SH-SY5Y (cell line): ENCODE data around the gene SUSD1.

Experiments used
- GATA2 ChIP-seq: IDR thresholded peaks from 2 replicates; pipeline ENCODE4 v1.6.1; 2011; ENCODE audit warnings: mild to moderate bottlenecking, low read depth, low read length
- GATA3 ChIP-seq: IDR thresholded peaks from 2 replicates; pipeline ENCODE4 v1.6.1; 2011; ENCODE audit warnings: low read depth, mild to moderate bottlenecking, low read length, moderate library complexity

DNA sequence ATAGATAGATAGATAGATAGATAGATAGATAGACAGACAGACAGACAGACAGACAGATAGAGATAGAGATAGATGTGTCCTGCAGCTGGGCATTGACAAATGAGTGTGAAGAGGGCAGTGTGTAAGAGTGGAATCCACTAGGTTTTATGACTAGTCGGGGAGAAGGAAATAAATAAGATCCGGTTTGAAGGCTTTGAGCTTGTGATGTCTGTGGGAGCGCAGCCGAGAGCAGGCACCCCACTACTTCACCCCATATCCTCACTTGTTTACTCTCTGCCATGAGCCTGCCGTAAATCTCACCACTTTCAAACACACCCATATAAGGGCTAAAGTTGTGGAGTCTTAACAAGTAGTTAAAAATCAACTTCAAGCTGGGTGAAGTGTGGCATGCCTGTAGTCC, 1.4 kb upstream of the SUSD1 start:
- TF ChIP-seq GATA3 (no peak), GATA2 (no peak)
